GM12864 (cell line): ENCODE data around the gene KSR2.

Source experiments
- DNase-seq: peaks from one replicate; pipeline ENCODE4 v3.0.0-alpha.2; 2011; ENCODE audit warnings: low read depth
- H3K4me3 ChIP-seq: 2 replicates; pipeline ENCODE4 v1.5.1; 2011; ENCODE audit warnings: mild to moderate bottlenecking, low read depth, low read length, control low read depth
- CTCF ChIP-seq: IDR thresholded peaks from 2 replicates; pipeline ENCODE4 v1.5.1; 2011; ENCODE audit warnings: low read depth, mild to moderate bottlenecking, moderate library complexity, low read length, control low read depth, inconsistent platforms; ENCODE audit errors: missing control alignments

KSR2 gene

GRCh38 chr12:117688446-117688845 is 280.3 kb downstream of the KSR2 start:
- no peak for TF ChIP-seq CTCF
- DNase-seq, result no peak
- no peak overlapping the region for H3K4me3 ChIP-seq

GRCh38 chr12:117686911-117687377 is 281.8 kb downstream of the KSR2 start:
- no peak for TF ChIP-seq CTCF
- H3K4me3 ChIP-seq, result no peak overlapping the region
- no peak for DNase-seq

- H3K4me3 ChIP-seq, result no peak overlapping the region
- TF ChIP-seq CTCF, result no peak
- no peak for DNase-seq
These were observed 282.6 kb downstream of the KSR2 start for GRCh38 chr12:117686210-117686609.

GRCh38 chr12:117685110-117685926 is 283.5 kb downstream of the KSR2 start:
- no peak overlapping the region for H3K4me3 ChIP-seq

GRCh38 chr12:117684471-117684870 is 284.3 kb downstream of the KSR2 start:
- DNase-seq, result no peak
- no peak overlapping the region for H3K4me3 ChIP-seq
- TF ChIP-seq CTCF, result no peak

More at GRCh38 chr12:117685110-117685926, 283.5 kb downstream of the KSR2 start:
- TF ChIP-seq CTCF, result no peak
- no peak for DNase-seq

GRCh38 chr12:117680312-117680711 is 288.5 kb downstream of the KSR2 start:
- no peak for TF ChIP-seq CTCF
- H3K4me3 ChIP-seq, result no peak overlapping the region
- no peak for DNase-seq

- DNase-seq, result no peak
- TF ChIP-seq CTCF, result no peak
- H3K4me3 ChIP-seq, result no peak overlapping the region
These were observed 289.0 kb downstream of the KSR2 start for GRCh38 chr12:117679776-117680175.
